ENCODE measurements around the gene NOTCH3.

- TF ChIP-seq, protein P1, sequence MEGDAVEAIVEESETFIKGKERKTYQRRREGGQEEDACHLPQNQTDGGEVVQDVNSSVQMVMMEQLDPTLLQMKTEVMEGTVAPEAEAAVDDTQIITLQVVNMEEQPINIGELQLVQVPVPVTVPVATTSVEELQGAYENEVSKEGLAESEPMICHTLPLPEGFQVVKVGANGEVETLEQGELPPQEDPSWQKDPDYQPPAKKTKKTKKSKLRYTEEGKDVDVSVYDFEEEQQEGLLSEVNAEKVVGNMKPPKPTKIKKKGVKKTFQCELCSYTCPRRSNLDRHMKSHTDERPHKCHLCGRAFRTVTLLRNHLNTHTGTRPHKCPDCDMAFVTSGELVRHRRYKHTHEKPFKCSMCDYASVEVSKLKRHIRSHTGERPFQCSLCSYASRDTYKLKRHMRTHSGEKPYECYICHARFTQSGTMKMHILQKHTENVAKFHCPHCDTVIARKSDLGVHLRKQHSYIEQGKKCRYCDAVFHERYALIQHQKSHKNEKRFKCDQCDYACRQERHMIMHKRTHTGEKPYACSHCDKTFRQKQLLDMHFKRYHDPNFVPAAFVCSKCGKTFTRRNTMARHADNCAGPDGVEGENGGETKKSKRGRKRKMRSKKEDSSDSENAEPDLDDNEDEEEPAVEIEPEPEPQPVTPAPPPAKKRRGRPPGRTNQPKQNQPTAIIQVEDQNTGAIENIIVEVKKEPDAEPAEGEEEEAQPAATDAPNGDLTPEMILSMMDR (IDR thresholded peaks at IDR 0.05; ENCODE audit: poor library complexity) = no peak
- no peak for TF ChIP-seq EZH2 (IDR thresholded peaks at IDR 0.05; ENCODE audit: borderline replicate concordance)
- no peak for TF ChIP-seq EZH2phosphoT487 (IDR thresholded peaks at IDR 0.05; ENCODE audit: low read depth, severe bottlenecking, unreplicated experiment)
These were observed 34.1 kb downstream of the NOTCH3 start for GRCh38 chr19:15166700-15167099.
